H1 (cell line): ENCODE data around the gene DRC1. TPM values are rescaled to one million over a fixed set of nuclear protein-coding genes. Genes with fewer than 3 reads are reported as not detected.

Source experiments
- CTCF ChIA-PET: fragments of 300-600 bp; sonication (Branson Sonifier 250); formaldehyde crosslinking; loops from one replicate; lab custom pipeline; 2021; ENCODE audit not compliant: partially characterized antibody; lab: Charles Lee
- POLR2A ChIA-PET: fragments of 300-600 bp; sonication (Branson Sonifier 250); formaldehyde crosslinking; loops from one replicate; lab custom pipeline; 2021; ENCODE audit warnings: inconsistent platforms; ENCODE audit not compliant: partially characterized antibody; lab: Charles Lee
- DNase-seq, 2 experiments: peaks; one replicate each; pipeline versions ENCODE4 v3.0.0 to v3.0.0-alpha.2; 2010 to 2022; ENCODE audit warnings: low spot score in 2 of 2, low read depth in 1 of 2, mixed read lengths in 1 of 2
- FAIRE-seq: peaks from 2 replicates; lab custom pipeline; 2011; peaks lifted over from hg19 to GRCh38; lab: Jason Lieb, UNC
- H2AFZ ChIP-seq: 2 replicates; pipeline ENCODE4 v1.8.1; 2012; ENCODE audit warnings: low read length, inconsistent platforms
- H2AK5ac ChIP-seq: 2 replicates; pipeline ENCODE4 v1.6.1; 2013; ENCODE audit warnings: low read depth, low read length
- H2BK120ac ChIP-seq: replicated peaks from 2 replicates; pipeline ENCODE3; 2013; ENCODE audit warnings: low read depth, low read length, inconsistent platforms
- H2BK12ac ChIP-seq: 2 replicates; pipeline ENCODE4 v1.6.1; 2013; ENCODE audit warnings: low read depth, low read length
- H2BK15ac ChIP-seq: 2 replicates; pipeline ENCODE4 v1.6.1; 2013; ENCODE audit warnings: low read length
- H2BK20ac ChIP-seq: 2 replicates; pipeline ENCODE4 v1.6.1; 2013; ENCODE audit warnings: low read length
- H2BK5ac ChIP-seq: 2 replicates; pipeline ENCODE4 v1.6.1; 2013; ENCODE audit warnings: low read depth, low read length
- H3K14ac ChIP-seq: 2 replicates; pipeline ENCODE4 v1.6.1; 2013; ENCODE audit warnings: inconsistent platforms; ENCODE audit not compliant: insufficient read length
- H3K18ac ChIP-seq: 2 replicates; pipeline ENCODE4 v1.6.1; 2013; ENCODE audit warnings: low read length; ENCODE audit errors: extremely low read depth
- H3K23ac ChIP-seq: 2 replicates; pipeline ENCODE4 v1.6.1; 2013; ENCODE audit warnings: inconsistent platforms; ENCODE audit not compliant: insufficient read length
- H3K23me2 ChIP-seq: 2 replicates; pipeline ENCODE4 v1.6.1; 2013; ENCODE audit warnings: low read depth, low read length
- H3K27ac ChIP-seq: 2 replicates; pipeline ENCODE4 v1.6.1; 2011; ENCODE audit warnings: low read depth, low read length, inconsistent platforms
- H3K27me3 ChIP-seq, 4 experiments: replicated peaks in 1 of 4; 1 replicate in 1 of 4; 2 replicates in 3 of 4; pipeline versions ENCODE4 v1.6.1 to v1.8.1; 2011 to 2013; ENCODE audit warnings: low read length in 3 of 4, mild to moderate bottlenecking in 3 of 4, inconsistent platforms in 2 of 4, mixed read lengths in 2 of 4, moderate library complexity in 1 of 4; ENCODE audit not compliant: control insufficient read depth in 3 of 4, insufficient read depth in 3 of 4; ENCODE audit errors: extremely low read depth in 1 of 4
- H3K36me3 ChIP-seq, 4 experiments: 2 replicates each; pipeline versions ENCODE4 v1.6.1 to v1.8.1; 2011 to 2013; ENCODE audit warnings: mild to moderate bottlenecking in 4 of 4, low read length in 3 of 4, moderate library complexity in 2 of 4, control low read depth in 1 of 4, inconsistent platforms in 1 of 4; ENCODE audit not compliant: insufficient read depth in 4 of 4, control insufficient read depth in 2 of 4
- H3K4ac ChIP-seq: replicated peaks from 2 replicates; pipeline ENCODE3; 2013; ENCODE audit warnings: low read length, low read depth, mixed read lengths, inconsistent platforms; ENCODE audit not compliant: insufficient read length
- H3K4me1 ChIP-seq, 4 experiments: replicated peaks in 1 of 4; 1 replicate in 1 of 4; 2 replicates in 3 of 4; pipeline versions ENCODE4 v1.6.1 to v1.8.1; 2011 to 2013; ENCODE audit warnings: low read length in 3 of 4, inconsistent platforms in 2 of 4, mixed read lengths in 1 of 4; ENCODE audit not compliant: insufficient read depth in 4 of 4, control insufficient read depth in 3 of 4
- H3K4me2 ChIP-seq, 2 experiments: 2 replicates each; pipeline versions ENCODE4 v1.6.1 to v1.8.1; 2011 to 2013; ENCODE audit warnings: low read depth in 2 of 2, low read length in 2 of 2, control low read depth in 1 of 2, inconsistent platforms in 1 of 2, mild to moderate bottlenecking in 1 of 2; ENCODE audit not compliant: insufficient read depth in 1 of 2
- H3K4me3 ChIP-seq, 4 experiments: fragments of 200-600, 300-600 bp in 1 of 4; sonication (generic), shearing (Covaris generic), sonication (Bioruptor Twin) in 1 of 4; 2 replicates each; pipeline versions ENCODE4 v1.5.1 to v1.8.1; 2011 to 2016; ENCODE audit warnings: low read length in 4 of 4, low read depth in 3 of 4, control low read depth in 2 of 4, inconsistent platforms in 2 of 4, mild to moderate bottlenecking in 2 of 4, mixed read lengths in 1 of 4, moderate library complexity in 1 of 4; ENCODE audit not compliant: insufficient read depth in 2 of 4; ENCODE audit errors: extremely low read depth in 1 of 4
- H3K56ac ChIP-seq: replicated peaks from 2 replicates; pipeline ENCODE3; 2013; ENCODE audit warnings: low read depth, mild to moderate bottlenecking, mixed read lengths, low read length, inconsistent platforms; ENCODE audit not compliant: insufficient read length
- H3K79me1 ChIP-seq: 2 replicates; pipeline ENCODE4 v1.6.1; 2013; ENCODE audit warnings: low read depth, low read length, control low read depth
- H3K79me2 ChIP-seq, 2 experiments: 2 replicates each; pipeline versions ENCODE4 v1.6.1 to v1.8.1; 2012 to 2013; ENCODE audit warnings: low read length in 2 of 2, mild to moderate bottlenecking in 2 of 2, inconsistent platforms in 1 of 2; ENCODE audit not compliant: insufficient read depth in 2 of 2, control insufficient read depth in 1 of 2
- H3K9ac ChIP-seq, 4 experiments: replicated peaks in 1 of 4; 1 replicate in 1 of 4; 2 replicates in 3 of 4; pipeline versions ENCODE4 v1.6.1 to v1.8.1; 2011 to 2013; ENCODE audit warnings: low read depth in 3 of 4, low read length in 3 of 4, control low read depth in 2 of 4, mild to moderate bottlenecking in 2 of 4, moderate library complexity in 2 of 4, inconsistent platforms in 1 of 4; ENCODE audit errors: extremely low read depth in 1 of 4
- H3K9me3 ChIP-seq, 2 experiments: 2 replicates each; pipeline versions ENCODE4 v1.6.1 to v1.8.1; 2012 to 2013; ENCODE audit warnings: mild to moderate bottlenecking in 2 of 2, moderate library complexity in 2 of 2, control low read depth in 1 of 2, inconsistent platforms in 1 of 2, low read depth in 1 of 2, low read length in 1 of 2, mixed read lengths in 1 of 2; ENCODE audit not compliant: insufficient read depth in 2 of 2
- H4K20me1 ChIP-seq, 2 experiments: replicated peaks in 1 of 2; 2 replicates each; pipeline versions ENCODE3 to v1.8.1; 2011 to 2013; ENCODE audit warnings: inconsistent platforms in 2 of 2, low read length in 2 of 2, mild to moderate bottlenecking in 1 of 2; ENCODE audit not compliant: insufficient read depth in 2 of 2, control insufficient read depth in 1 of 2
- H4K5ac ChIP-seq: 2 replicates; pipeline ENCODE4 v1.6.1; 2013; ENCODE audit warnings: low read length, low read depth, mixed read lengths, inconsistent platforms; ENCODE audit not compliant: insufficient read length
- H4K8ac ChIP-seq: 2 replicates; pipeline ENCODE4 v1.8.0; 2013; ENCODE audit warnings: mild to moderate bottlenecking, moderate library complexity, low read length, inconsistent platforms; ENCODE audit not compliant: insufficient read depth; ENCODE audit errors: extremely low read depth
- H4K91ac ChIP-seq: replicated peaks from 2 replicates; pipeline ENCODE3; 2013; ENCODE audit warnings: low read length, mixed read lengths, inconsistent platforms; ENCODE audit not compliant: insufficient read length
- CBX8 ChIP-seq: fragments of 300-800, 300-1000 bp; sonication (generic); IDR thresholded peaks from 2 replicates; pipeline ENCODE4 v1.7.1; 2016; ENCODE audit warnings: low read depth, low read length, borderline replicate concordance
- CHD2 ChIP-seq: IDR thresholded peaks from 2 replicates; pipeline ENCODE4 v1.6.1; 2012; ENCODE audit warnings: low read length, improper control_type of control experiment
- HDAC6 ChIP-seq: IDR thresholded peaks from one replicate; pipeline ENCODE4 v1.7.1; 2012; ENCODE audit warnings: low read depth, mild to moderate bottlenecking, inconsistent platforms, low read length, moderate library complexity
- JUND ChIP-seq: IDR thresholded peaks from 2 replicates; pipeline ENCODE4 v1.6.1; 2011; ENCODE audit warnings: mild to moderate bottlenecking, improper control_type of control experiment, low read length
- POLR2A ChIP-seq, 2 experiments: IDR thresholded peaks; 1 replicate in 1 of 2; 2 replicates in 1 of 2; pipeline ENCODE4 v1.6.1; 2011; ENCODE audit warnings: low read depth in 2 of 2, low read length in 2 of 2, mild to moderate bottlenecking in 2 of 2; ENCODE audit errors: control extremely low read depth in 1 of 2
- SIN3A ChIP-seq, 2 experiments: IDR thresholded peaks in 1 of 2; conservative IDR thresholded peaks in 1 of 2; 2 replicates each; pipeline ENCODE4 v1.6.1; 2011 to 2012; ENCODE audit warnings: low read length in 2 of 2, improper control_type of control experiment in 1 of 2, low read depth in 1 of 2, mild to moderate bottlenecking in 1 of 2
- SIX5 ChIP-seq: IDR thresholded peaks from 2 replicates; pipeline ENCODE4 v1.6.1; 2011; ENCODE audit warnings: mild to moderate bottlenecking, low read depth, low read length
- SP2 ChIP-seq: IDR thresholded peaks from 2 replicates; pipeline ENCODE4 v1.6.1; 2012; ENCODE audit warnings: mild to moderate bottlenecking, low read length, inconsistent platforms
- SUZ12 ChIP-seq: fragments of 200-600 bp; sonication (generic); IDR thresholded peaks from 2 replicates; pipeline ENCODE4 v1.6.1; 2012; ENCODE audit warnings: mild to moderate bottlenecking, inconsistent platforms, low read length, moderate library complexity, mixed read lengths
- TAF1 ChIP-seq: IDR thresholded peaks from 2 replicates; pipeline ENCODE4 v1.6.1; 2011; ENCODE audit warnings: mild to moderate bottlenecking, low read depth, low read length
- WGBS, 2 experiments: shearing (Covaris generic) in 1 of 2; methylation state at CpG; one replicate each; pipeline versions ENCODE4 v1.1.6 to v1.1.7; 2013 to 2015; ENCODE audit warnings: low lambda C conversion rate in 2 of 2, mixed read lengths in 2 of 2, inconsistent platforms in 1 of 2, low coverage in 1 of 2, missing lambda C conversion rate in 1 of 2; ENCODE audit not compliant: insufficient replicate concordance in 2 of 2, insufficient coverage in 1 of 2, insufficient read length in 1 of 2; ENCODE audit errors: extremely low coverage in 1 of 2, missing lambda C conversion rate in 1 of 2; 5-methylcytosine and 5-hydroxymethylcytosine counted together
- polyA plus RNA-seq, 7 experiments: library from polyadenylated mRNA; depleted of rRNA in 3 of 7; stranded (reverse) in 5 of 7; unstranded in 2 of 7; fragments of >200 nt in 5 of 7; fragments of 200-250 nt in 2 of 7; gene quantifications; 1 replicate in 5 of 7; 2 replicates in 1 of 7; 4 replicates in 1 of 7; pipeline versions ENCODE4 v1.2.1 to v1.2.3, GENCODE V29; 2011 to 2013; ENCODE audit warnings: missing spikeins in 2 of 7, mixed read lengths in 2 of 7
- total RNA-seq: library from RNA; stranded (reverse); fragmentation: NEBNext Ultra II Directional; extraction: Animal tissue kit (Norgen Biotek cat#: 25700); gene quantifications from 2 replicates; pipeline ENCODE4 v1.2.1, GENCODE V29; 2021

The DRC1 gene
- total and polyA plus RNA-seq, 2 of the 8 experiments (the other 6 are each of a cell fraction or from before 2014, with no cell fraction given) = 0.08 TPM; not detected in 1

DNA sequence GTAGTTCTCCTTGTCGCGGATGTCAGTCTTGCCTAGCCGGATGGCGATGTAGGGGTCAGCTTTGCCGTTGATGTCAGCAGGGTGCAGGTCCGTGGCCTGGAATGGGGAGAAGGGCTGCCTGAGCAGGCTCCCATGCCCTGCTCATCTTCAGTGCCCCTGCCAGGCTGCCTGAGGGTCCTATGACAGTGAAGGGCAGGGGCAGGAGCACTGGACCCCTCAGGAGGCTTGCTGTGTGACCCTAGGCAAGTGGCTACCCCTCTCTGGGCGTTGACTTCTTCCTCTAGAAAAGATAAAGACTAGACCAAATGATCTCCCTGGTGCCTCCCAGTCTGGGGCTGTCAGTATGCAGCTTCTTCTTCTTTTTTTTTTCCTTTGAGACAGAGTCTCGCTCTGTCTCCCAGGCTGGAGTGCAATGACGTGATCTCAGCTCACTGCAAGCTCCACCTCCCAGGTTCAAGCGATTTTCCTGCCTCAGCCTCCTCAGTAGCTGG, 64.3 kb downstream of the DRC1 start:
- Histone ChIP-seq H4K20me1 (no peaks in the 10 kb centered on the region), H3K4me3 (no peak overlapping the region), H3K27me3 (no peaks in the 10 kb centered on the region), H3K4me1 (peaks cover 0 to 17% (median 3%) of the 10 kb centered on the region in 4 experiments; a peak in 6 of 7 replicates), H3K79me1 (no peaks in the 10 kb centered on the region), H3K4me2 (no peak overlapping the region), H4K91ac (no peak overlapping the region), H2BK15ac (no peak overlapping the region; the same call in 1 of the 2 replicates), H3K9ac (no peak overlapping the region), H2BK20ac (no peak overlapping the region), H3K9me3 (no peaks in the 10 kb centered on the region), H3K23me2 (no peaks in the 10 kb centered on the region), H3K27ac (no peak overlapping the region), H2BK12ac (peak overlapping the region; percentile 87; the same call in 1 of the 2 replicates), H3K23ac (no peak overlapping the region), H2BK5ac (no peak overlapping the region), H3K36me3 (no peaks in the 10 kb centered on the region), H3K56ac (no peak overlapping the region), H2BK120ac (no peak overlapping the region), H2AFZ (no peak overlapping the region), H4K5ac (no peak overlapping the region), H4K8ac (no peak overlapping the region), H3K79me2 (no peaks in the 10 kb centered on the region), H2AK5ac (0 out of 2 replicates have a peak overlapping the region, but pooled peaks have one; percentile 9), H3K14ac (no peak overlapping the region), H3K4ac (no peak overlapping the region), H3K18ac (no peak overlapping the region)
- CTCF ChIA-PET = interaction anchor here (0.6 to 8.2 kb wide), 9 partner anchors 9 to 1095 kb away, joined by 3 to 68 read pairs (median 3); no protein-coding TSS in a partner anchor
- POLR2A ChIA-PET = no interaction called here
- WGBS, 2 experiments = 93% methylated on average over 10 of the region's 10 CpGs; no CpG with 5 or more reads in 1 of the 2 experiments
- TF ChIP-seq SIN3A (conservative IDR thresholded peaks at IDR 0.05 in 1 of 2, IDR thresholded peaks at IDR 0.05 in 1 of 2; ENCODE audit: low read depth in 1 of 2, low read length in 2 of 2) = no peak
- TF ChIP-seq CHD2 = no peak
- TF ChIP-seq HDAC6 = no peak
- no peak for TF ChIP-seq POLR2A (IDR thresholded peaks at IDR 0.05; ENCODE audit: control extremely low read depth in 1 of 2, low read depth in 2 of 2, low read length in 2 of 2)
- TF ChIP-seq TAF1 = no peak
- no peak for TF ChIP-seq SP2
- TF ChIP-seq CBX8 = no peak
- no peak for TF ChIP-seq SIX5
- no peak for TF ChIP-seq JUND
- TF ChIP-seq SUZ12 = no peak
- no peak for FAIRE-seq
- no peak for DNase-seq
